Transverse colon (tissue), 4 donors: ENCODE results near the gene HOXA13. TPM values are rescaled to one million over a fixed set of nuclear protein-coding genes. Genes with fewer than 3 reads are reported as not detected.
A peak's percentile ranks its signal among the peaks of the same experiment; 100 is the strongest.

ENCODE experiments used
- DNase-seq: peaks from one replicate; pipeline ENCODE4 v3.0.0-alpha.2; 2019
- H3K27ac ChIP-seq, 4 donors: fragments of 200-600 bp; sonication (generic); 2 replicates each; pipeline ENCODE4 v1.5.1; 2016 to 2018; ENCODE audit warnings: inconsistent platforms in 4 of 4
- H3K27me3 ChIP-seq: fragments of 200-600 bp; sonication (generic); 2 replicates; pipeline ENCODE4 v1.5.1; 2017; ENCODE audit warnings: inconsistent platforms
- H3K36me3 ChIP-seq, 4 donors: fragments of 200-600 bp; sonication (generic); 2 replicates each; pipeline ENCODE4 v1.5.1; 2017 to 2019; ENCODE audit warnings: inconsistent platforms in 4 of 4
- H3K4me1 ChIP-seq, 4 donors: fragments of 200-600 bp; sonication (generic); 2 replicates each; pipeline ENCODE4 v1.5.1; 2017 to 2020; ENCODE audit warnings: inconsistent platforms in 4 of 4
- H3K4me3 ChIP-seq, 4 donors: fragments of 200-600 bp; sonication (generic); 1 replicate in 1 of 4; 2 replicates in 3 of 4; pipeline versions ENCODE4 v1.5.1 to v1.6.1; 2017 to 2019; ENCODE audit warnings: inconsistent platforms in 4 of 4
- H3K9me3 ChIP-seq, 2 donors: fragments of 200-600 bp; sonication (generic); 2 replicates each; pipeline ENCODE4 v1.5.1; 2017 to 2019; ENCODE audit warnings: inconsistent platforms in 2 of 2
- EP300 ChIP-seq: sonication (generic); formaldehyde crosslinking; IDR thresholded peaks from one replicate; pipeline ENCODE4 v1.6.1; 2017; ENCODE audit warnings: antibody characterized with exemption, low read depth
- POLR2A ChIP-seq: fragments of 450-650 bp; IDR thresholded peaks from one replicate; pipeline ENCODE4 v1.6.1; 2016; ENCODE audit warnings: antibody characterized with exemption, mild to moderate bottlenecking, moderate library complexity
- POLR2AphosphoS5 ChIP-seq, 3 donors: sonication (generic); formaldehyde crosslinking; IDR thresholded peaks; one replicate each; pipeline ENCODE4 v1.6.1; 2016; ENCODE audit warnings: antibody characterized with exemption in 3 of 3
- WGBS, 2 donors: methylation state at CpG; one replicate each; pipeline ENCODE4 v1.1.5; 2018; ENCODE audit warnings: low coverage in 1 of 2; 5-methylcytosine and 5-hydroxymethylcytosine counted together
- in situ Hi-C, 4 donors: fragments of 200-750 bp; cut with MboI; loops; one replicate each; pipeline versions ENCODE4 v1.15.0 to v1.15.1; 2017; ENCODE audit warnings: low sequenced_read_pairs in 3 of 4, low pct_ligation_motif_present in 1 of 4, low pct_unique_long_range_greater_than_20kb in 1 of 4
- intact Hi-C: fragments of 100-400 bp; cut with DNase I; formaldehyde crosslinking; loops from one replicate; pipeline ENCODE4 v1.15.1; 2023; ENCODE audit warnings: low total_unique reads
- total RNA-seq, 4 donors: library from RNA; depleted of rRNA; stranded (reverse); fragments of >200 nt; gene quantifications; one replicate each; pipeline ENCODE4 v1.1.0, GENCODE V29; 2016
- TF ChIP-seq, protein P1 (sequence below), 5 experiments: fragments of 200-600 bp in 3 of 5; fragments of 450-650 bp in 2 of 5; sonication (generic) in 3 of 5; IDR thresholded peaks; 1 replicate in 2 of 5; 2 replicates in 3 of 5; pipeline ENCODE4 v1.5.1; 2016 to 2017; ENCODE audit warnings: antibody characterized with exemption in 5 of 5, inconsistent platforms in 3 of 5, mild to moderate bottlenecking in 2 of 5, moderate library complexity in 1 of 5

Gene HOXA13
- total RNA-seq, 4 donors from 2014 or later: 22.5 to 69.9 (median 38.7) TPM

DNA sequence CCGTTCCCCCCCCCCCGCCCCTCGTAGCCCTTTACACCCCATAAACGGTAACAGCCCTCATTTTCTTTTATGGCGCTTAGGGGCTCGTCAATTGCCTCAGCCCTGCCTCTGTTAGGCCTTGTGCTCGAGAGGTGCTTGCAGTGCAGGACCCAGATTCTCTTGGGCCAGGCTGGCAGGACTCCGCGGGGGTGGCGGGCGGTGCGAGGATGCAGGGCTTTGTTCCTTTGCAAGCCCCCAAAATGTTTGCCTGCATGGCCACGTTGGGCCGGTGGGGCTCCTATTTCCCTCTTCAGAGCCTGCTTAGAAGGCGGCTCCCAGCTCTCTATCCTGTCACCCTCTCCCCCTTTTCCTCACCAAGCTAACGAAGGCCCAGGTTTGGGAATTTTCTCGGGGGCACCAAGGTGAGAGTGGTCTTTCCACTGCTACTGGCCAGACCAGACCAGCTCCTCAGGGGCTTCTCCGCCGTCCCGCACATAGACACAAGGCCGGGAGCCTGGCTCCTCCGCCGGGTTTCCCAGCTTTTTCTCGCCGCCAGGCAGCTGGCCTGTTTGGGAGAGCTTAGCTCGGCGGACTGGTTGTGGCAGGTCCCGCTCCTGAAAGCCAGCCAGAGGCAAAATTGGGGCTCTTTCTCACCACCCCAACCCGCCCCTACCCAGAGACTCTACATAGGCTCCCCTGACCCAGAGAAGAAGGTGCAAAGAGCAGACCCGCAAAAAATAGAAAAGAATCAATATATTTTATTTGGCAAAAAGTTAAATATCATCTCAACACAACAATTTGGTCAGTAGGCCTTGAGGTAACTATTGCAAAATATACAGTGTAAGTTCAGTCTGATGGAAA is 38.0 kb downstream of the HOXA13 start:
- TF ChIP-seq POLR2A (peak; percentile 58), EP300 (no peak), POLR2AphosphoS5 (IDR thresholded peaks at IDR 0.05) (peak; percentile 57 to 74 (median 59))
- TF ChIP-seq, protein P1, sequence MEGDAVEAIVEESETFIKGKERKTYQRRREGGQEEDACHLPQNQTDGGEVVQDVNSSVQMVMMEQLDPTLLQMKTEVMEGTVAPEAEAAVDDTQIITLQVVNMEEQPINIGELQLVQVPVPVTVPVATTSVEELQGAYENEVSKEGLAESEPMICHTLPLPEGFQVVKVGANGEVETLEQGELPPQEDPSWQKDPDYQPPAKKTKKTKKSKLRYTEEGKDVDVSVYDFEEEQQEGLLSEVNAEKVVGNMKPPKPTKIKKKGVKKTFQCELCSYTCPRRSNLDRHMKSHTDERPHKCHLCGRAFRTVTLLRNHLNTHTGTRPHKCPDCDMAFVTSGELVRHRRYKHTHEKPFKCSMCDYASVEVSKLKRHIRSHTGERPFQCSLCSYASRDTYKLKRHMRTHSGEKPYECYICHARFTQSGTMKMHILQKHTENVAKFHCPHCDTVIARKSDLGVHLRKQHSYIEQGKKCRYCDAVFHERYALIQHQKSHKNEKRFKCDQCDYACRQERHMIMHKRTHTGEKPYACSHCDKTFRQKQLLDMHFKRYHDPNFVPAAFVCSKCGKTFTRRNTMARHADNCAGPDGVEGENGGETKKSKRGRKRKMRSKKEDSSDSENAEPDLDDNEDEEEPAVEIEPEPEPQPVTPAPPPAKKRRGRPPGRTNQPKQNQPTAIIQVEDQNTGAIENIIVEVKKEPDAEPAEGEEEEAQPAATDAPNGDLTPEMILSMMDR (IDR thresholded peaks at IDR 0.05): peak in 1 of 5 experiments; percentile 17
- peaks cover 4 to 33% (median 19%) of the 10 kb centered on the region in 4 donors for H3K4me1 ChIP-seq
- in situ Hi-C loops: loop anchor here in 3 of 4 donors (25.0 kb wide), 3 partner anchors 800 to 1300 kb away; no protein-coding TSS in a partner anchor
- peak; percentile 67 for DNase-seq
- H3K27me3 ChIP-seq: peaks cover 21% of the 10 kb centered on the region
- peak overlapping the region; percentile 95 to 99 (median 98) for H3K27ac ChIP-seq
- H3K4me3 ChIP-seq: peak overlapping the region in 3 of 4 donors; percentile 58 to 67 (median 62)
- intact Hi-C loops: loop anchor here (2.0 to 10.0 kb wide), 2 partner anchors 793 to 1307 kb away; no protein-coding TSS in a partner anchor
- no peaks in the 10 kb centered on the region for H3K36me3 ChIP-seq
- 22% methylated on average over 29 of the region's 30 CpGs; no CpG with 5 or more reads in 1 of the 2 donors for WGBS, 2 donors
- H3K9me3 ChIP-seq: no peaks in the 10 kb centered on the region

DNA sequence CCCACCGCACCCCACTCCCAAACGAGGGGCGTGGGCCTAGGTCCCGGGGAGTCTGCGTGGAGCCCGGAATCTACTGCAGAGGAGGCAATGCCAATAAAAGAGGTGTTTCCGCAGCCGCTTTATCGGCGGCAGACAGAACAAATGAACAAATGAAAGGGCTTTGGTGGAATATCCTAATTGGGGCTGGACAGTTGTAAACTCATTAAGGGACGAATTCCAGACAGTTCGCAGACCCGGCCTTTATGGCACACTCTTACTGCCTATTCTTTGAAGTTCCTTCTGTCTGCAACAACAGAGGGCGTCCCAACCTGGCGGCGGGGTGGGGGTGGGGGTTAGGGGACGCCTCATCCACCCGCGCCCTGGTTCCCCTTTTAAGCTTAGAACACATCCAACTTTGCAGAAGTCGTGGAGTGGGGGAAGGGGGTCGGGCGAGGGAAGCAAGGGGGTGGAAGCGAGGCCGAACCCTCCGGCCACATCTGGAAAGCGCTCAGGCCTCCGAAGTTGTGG is 38.6 kb downstream of the HOXA13 start:
- no peak for TF ChIP-seq EP300
- TF ChIP-seq, protein P1 (IDR thresholded peaks at IDR 0.05): peak in 2 of 5 experiments; percentile 13 to 22
- no peak for TF ChIP-seq POLR2A
- no peak for TF ChIP-seq POLR2AphosphoS5 (IDR thresholded peaks at IDR 0.05)
- H3K4me1 ChIP-seq: peaks cover 4 to 35% (median 19%) of the 10 kb centered on the region in 4 donors
- intact Hi-C loops: loop anchor here (2.0 to 10.0 kb wide), 2 partner anchors 792 to 1306 kb away; no protein-coding TSS in a partner anchor
- H3K36me3 ChIP-seq: no peaks in the 10 kb centered on the region
- WGBS, 2 donors: 3 to 4% methylated on average over 4 to 26 of the region's 27 CpGs
- no peaks in the 10 kb centered on the region for H3K9me3 ChIP-seq
- in situ Hi-C loops: loop anchor here in 3 of 4 donors (25.0 kb wide), 3 partner anchors 799 to 1299 kb away; no protein-coding TSS in a partner anchor
- H3K27ac ChIP-seq: peak overlapping the region; percentile 95 to 99 (median 98)
- DNase-seq: peak; percentile 66
- H3K27me3 ChIP-seq: peaks cover 17% of the 10 kb centered on the region
- H3K4me3 ChIP-seq: peak overlapping the region in 3 of 4 donors; percentile 38 to 62 (median 58)

DNA sequence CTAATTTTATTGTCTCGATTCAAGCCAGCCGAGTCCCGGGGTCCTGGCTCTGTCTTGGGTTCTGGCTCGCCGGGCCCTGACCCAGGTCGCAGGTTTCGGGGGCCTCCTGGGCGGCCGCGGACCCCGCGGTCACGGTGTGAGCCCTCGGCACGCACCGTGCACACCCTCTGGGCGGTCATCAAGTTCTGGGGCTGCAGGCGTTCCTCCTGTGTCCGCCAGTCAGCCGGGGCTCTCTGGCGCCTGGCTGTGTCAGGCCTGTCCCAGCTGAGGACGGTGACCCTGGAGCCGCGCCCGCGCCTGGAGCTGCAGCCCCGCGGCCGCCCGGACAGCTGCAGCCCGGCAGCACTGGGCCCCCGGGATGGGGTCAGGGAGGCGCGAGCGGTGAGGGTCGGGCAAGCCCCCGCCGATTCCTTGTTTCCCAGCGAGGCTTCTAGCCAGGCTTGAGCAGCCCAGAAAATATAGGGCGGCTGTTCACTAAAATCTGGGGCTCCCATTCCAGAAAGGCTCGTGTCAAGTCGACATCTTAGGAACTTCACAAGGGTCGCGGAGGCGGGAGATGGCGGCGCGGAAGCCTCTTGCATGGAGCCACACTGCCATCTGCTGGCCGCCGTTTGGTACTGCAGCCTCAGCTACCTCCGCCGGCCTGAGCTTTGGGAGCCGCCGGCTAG is 39.2 kb downstream of the HOXA13 start:
- peaks cover 4 to 41% (median 19%) of the 10 kb centered on the region in 4 donors for H3K4me1 ChIP-seq
- H3K36me3 ChIP-seq: no peaks in the 10 kb centered on the region
- peak overlapping the region; percentile 95 to 99 (median 98) for H3K27ac ChIP-seq
- no peaks in the 10 kb centered on the region for H3K9me3 ChIP-seq
- intact Hi-C loops: loop anchor here (2.0 to 10.0 kb wide), 2 partner anchors 792 to 1306 kb away; no protein-coding TSS in a partner anchor
- peak overlapping the region; percentile 30 to 62 (median 48) for H3K4me3 ChIP-seq
- WGBS, 2 donors: 1% methylated on average over 39 of the region's 54 CpGs; no CpG with 5 or more reads in 1 of the 2 donors
- TF ChIP-seq POLR2AphosphoS5 (IDR thresholded peaks at IDR 0.05): no peak
- TF ChIP-seq POLR2A: peak; percentile 27
- TF ChIP-seq, protein P1 (IDR thresholded peaks at IDR 0.05): peak; percentile 100
- TF ChIP-seq EP300: no peak
- in situ Hi-C loops: loop anchor here in 3 of 4 donors (25.0 kb wide), 3 partner anchors 798 to 1298 kb away; no protein-coding TSS in a partner anchor
- peak; percentile 94 for DNase-seq
- peaks cover 18% of the 10 kb centered on the region for H3K27me3 ChIP-seq
